GF-D8 (cell line): ENCODE measurements around the gene AHNAK.
"Not testable (repeated sequence)": the region's sequence is repeated elsewhere in the genome, so short reads cannot be mapped to it uniquely, and the experiment has no call there.

ENCODE experiments used
- DNase-seq: peaks from one replicate; lab custom pipeline; 2025; lab: John Stamatoyannopoulos, UW

Gene AHNAK, protein sequence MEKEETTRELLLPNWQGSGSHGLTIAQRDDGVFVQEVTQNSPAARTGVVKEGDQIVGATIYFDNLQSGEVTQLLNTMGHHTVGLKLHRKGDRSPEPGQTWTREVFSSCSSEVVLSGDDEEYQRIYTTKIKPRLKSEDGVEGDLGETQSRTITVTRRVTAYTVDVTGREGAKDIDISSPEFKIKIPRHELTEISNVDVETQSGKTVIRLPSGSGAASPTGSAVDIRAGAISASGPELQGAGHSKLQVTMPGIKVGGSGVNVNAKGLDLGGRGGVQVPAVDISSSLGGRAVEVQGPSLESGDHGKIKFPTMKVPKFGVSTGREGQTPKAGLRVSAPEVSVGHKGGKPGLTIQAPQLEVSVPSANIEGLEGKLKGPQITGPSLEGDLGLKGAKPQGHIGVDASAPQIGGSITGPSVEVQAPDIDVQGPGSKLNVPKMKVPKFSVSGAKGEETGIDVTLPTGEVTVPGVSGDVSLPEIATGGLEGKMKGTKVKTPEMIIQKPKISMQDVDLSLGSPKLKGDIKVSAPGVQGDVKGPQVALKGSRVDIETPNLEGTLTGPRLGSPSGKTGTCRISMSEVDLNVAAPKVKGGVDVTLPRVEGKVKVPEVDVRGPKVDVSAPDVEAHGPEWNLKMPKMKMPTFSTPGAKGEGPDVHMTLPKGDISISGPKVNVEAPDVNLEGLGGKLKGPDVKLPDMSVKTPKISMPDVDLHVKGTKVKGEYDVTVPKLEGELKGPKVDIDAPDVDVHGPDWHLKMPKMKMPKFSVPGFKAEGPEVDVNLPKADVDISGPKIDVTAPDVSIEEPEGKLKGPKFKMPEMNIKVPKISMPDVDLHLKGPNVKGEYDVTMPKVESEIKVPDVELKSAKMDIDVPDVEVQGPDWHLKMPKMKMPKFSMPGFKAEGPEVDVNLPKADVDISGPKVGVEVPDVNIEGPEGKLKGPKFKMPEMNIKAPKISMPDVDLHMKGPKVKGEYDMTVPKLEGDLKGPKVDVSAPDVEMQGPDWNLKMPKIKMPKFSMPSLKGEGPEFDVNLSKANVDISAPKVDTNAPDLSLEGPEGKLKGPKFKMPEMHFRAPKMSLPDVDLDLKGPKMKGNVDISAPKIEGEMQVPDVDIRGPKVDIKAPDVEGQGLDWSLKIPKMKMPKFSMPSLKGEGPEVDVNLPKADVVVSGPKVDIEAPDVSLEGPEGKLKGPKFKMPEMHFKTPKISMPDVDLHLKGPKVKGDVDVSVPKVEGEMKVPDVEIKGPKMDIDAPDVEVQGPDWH (N-terminal part only)

GRCh38 chr11:62546244-62546928 lies at the start of gene AHNAK:
AHNAK (minus strand) TSS chr11:62546806; CDS start chr11:62536098, 10,708 bp downstream.
- peak; percentile 20 for DNase-seq

DNA sequence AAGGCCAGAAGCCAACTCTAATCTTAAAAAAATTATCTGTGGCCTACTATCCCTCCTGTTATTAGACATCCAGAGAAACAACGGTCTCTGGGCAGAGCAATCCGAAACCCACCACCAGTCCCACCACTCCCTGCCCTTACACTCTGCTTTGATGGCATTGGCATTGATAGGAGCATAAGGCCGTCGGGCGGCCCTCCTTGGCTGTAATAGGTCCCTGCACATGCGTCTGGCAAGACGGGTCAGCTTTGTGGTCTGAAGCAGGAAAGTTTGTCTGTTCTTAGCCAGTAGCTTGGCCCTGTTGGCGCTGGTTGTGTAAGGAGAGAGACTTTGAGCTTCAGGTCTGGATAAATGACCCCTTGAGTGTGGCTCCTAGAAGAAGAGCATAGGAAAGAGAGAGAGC lies 48.5 kb upstream of the AHNAK start:
- no peak for DNase-seq

DNA sequence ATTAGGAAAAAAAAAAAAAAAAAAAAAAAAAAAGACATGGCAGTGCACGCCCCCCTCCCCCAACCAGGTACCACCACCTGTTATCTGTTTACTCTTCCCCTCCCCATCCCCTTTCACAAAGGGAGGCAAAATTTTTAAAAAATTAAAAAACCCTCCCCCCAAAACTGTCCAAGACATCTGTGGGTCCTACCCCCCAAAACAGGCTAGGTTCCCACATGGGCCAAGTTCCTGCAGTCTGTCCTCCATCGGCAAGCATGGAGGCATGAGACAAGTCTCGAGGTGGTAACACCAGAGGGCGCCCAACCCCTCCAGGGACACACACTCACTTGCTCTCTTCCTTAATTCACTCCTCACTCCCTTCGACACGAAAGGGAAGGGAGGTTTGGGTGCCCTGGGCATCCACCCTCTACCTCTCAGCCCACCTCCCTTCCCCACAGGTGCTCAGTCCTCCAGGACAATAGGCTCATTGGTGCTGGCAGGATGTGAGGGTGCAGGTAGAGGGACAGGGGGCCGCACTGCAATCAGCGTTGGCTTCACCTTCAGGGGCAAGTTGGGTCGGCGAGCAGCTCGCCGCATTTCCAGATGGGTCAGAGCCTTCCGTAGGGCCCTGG lies 46.9 kb upstream of the AHNAK start:
- DNase-seq, result peak; percentile 61

DNA sequence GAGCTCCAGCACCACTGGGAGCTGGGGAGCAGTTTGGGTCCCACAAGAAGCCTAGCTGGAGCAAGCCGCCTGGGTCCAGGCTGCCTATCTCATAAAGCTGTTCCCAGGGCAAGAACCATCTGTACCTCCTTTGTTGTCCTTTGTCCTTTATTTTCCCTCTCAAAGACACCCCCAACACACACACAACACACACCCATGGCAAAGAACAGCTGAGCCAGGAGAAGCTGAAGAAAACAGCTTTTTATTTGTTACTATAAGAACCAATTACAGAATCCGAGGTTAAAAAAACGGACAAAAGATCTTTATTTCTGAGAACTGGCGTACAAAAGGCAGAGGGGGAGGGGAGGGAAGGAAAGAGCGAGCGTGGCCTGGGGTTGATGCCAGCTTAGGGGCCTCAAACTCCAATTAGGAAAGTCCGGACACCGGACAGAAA lies 46.4 kb upstream of the AHNAK start:
- no peak for DNase-seq

DNA sequence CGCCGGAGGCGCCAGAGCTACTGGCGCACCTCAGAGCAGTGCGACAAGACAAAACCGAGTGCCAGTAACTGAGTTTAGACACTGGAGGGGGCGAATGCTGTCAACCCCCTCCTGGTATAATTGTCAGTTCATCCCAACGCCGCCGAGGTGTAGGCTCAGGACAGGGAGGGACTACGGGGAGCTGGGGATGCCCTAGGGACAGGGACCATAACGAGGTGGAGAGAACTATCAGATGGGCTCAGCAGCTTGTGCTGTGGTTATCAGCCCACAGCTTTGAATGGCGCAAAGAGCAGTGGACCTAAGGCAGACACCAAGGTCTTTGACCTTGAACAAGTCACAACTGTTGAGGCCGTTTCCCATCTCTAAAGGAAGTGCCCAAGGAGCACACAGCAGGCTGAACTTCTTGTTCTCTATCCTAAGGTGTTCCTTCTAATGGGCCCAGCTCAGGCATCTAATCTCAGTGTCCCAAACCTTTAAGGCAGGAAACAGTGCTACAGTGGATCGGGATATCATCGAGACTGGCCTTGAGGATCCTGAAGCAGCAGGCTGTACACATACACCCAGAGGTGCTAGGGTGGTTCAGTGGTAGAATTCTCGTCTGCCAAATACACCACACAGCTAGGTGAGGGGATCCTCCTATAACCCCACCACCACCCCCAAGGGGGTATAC lies 45.7 kb upstream of the AHNAK start:
- DNase-seq, result no peak

GRCh38 chr11:62591448-62592145 lies 45.0 kb upstream of the AHNAK start, which contains the start of gene TUT1:
TUT1 (minus strand) TSS chr11:62591523; CDS start chr11:62591485, 38 bp downstream.
- DNase-seq, result peak; percentile 99

GRCh38 chr11:62588966-62589637 lies 42.5 kb upstream of the AHNAK start:
- DNase-seq, result no peak

DNA sequence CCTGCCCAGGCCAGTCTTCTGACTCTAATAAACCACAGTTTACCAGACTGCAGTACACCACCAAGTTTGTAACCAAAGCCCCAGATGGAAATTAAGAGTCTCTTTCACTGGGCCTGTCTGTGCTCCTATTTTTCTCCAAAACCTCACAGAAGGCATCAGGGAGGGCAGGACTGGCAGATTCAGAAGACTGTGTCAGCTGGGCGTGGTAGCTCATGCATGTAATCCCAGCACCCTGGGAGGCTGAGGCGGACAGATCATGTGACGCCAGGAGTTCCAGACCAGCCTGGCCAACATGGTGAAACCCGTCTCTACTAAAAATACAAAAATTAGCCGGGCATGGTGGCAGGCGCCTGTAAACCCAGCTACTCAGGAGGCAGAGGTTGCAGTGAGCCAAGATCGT lies 38.8 kb upstream of the AHNAK start:
- not testable (repeated sequence) for DNase-seq

DNA sequence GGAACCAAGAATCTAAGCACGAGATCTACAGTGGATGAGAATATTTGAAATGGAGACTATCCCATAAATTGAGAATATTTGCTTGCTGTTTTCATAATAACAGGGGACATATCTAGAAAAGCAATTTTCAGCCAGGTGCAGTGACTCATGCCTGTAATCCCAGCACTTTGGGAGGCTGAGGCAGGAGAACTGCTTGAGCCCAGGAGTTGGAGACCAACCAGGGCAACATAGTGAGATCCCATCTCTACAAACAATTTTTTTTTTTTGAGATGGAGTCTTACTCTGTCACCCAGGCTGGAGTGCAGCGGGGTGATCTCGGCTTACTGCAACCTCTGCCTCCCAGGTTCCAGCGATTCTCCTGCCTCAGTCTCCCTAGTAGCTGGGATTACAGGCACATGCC lies 35.1 kb upstream of the AHNAK start:
- not testable (repeated sequence) for DNase-seq

DNA sequence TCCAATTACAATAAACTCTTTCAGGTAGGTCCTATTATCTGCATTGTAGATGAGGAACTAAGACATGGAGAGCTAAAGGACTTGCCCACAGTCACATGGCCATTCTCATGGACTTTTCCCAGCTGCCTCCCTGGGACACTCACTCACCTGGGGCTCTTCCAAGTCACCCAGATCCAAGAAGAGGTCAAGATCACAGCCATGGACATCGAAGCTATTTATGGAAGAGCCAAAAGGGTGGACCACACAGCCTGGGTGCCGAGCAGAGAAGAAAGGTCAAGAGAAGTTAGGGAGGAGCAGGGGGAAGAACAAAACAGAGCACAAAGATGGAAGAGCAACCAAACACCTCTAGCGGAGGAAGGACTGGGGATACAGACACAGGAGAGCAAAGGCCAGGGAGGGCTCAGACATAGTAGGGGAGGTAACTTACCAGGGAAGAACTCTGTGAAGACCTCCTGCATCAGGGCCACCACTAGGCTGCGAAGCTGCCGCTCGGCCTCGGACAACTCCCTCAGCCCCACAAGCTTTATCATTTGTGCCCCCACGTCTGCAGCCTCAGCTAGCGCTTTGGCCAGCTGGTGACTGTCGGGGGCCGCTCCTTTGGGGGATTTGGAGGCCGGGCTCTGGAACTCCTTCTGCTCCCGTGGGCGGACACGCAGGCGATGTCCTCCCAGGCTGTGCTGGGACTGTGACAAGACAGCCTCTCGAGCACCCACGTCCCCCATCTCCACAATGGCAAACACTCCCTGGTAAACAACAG lies 34.5 kb upstream of the AHNAK start:
- no peak for DNase-seq

GRCh38 chr11:62579252-62579651 lies 32.6 kb upstream of the AHNAK start:
- DNase-seq, result no peak

DNA sequence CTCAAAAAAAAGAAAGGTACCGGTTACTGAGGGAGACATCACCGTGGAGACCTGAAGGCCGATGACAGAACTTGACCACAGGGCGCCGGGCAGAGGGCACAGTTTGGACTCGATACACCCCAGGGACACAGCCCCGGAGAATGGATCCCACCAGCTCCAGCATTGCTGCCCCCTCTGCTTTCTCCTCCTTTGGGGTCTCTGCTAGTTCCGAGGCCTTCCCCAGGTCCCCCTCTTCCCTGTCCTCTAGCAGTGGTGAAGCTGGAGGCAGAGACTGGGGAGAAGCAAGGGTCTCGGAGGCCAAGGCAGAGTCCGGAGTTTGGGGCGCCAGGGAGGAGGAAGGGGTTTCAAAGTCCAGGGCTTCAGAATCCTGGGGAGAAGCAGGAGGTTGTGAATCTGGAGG lies 31.9 kb upstream of the AHNAK start:
- no peak for DNase-seq

DNA sequence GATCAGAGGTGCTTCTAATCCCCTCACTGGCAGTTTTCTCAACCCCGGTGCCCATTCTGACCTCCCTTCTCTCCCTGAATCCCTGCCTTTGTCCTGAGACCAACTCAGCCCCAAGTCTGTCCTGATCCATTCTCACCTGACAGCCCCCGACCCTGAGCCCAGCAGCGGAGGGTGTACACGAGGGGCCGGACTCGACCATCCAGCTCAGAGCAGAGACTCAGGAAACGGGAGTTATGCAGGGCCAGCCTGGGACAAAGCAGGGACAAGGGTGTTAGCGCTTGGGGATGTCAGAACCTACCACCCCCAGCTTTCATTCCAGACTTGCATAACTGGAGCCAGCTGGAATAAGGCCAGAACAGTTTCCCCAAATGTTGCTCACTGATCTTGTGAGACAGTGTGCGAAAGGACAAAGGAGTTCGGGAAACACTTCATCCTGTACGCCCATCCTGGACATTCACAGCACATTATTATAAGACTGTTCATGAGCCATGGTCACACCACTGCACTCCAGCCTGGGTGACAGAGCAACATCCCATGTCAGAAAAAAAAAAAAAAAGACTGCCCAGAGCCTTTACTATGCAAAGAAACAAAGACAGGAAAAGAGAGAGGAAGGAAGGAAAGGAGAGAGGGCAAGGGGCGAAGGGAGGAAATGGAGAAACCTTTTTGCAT lies 30.6 kb upstream of the AHNAK start:
- DNase-seq, result no peak

DNA sequence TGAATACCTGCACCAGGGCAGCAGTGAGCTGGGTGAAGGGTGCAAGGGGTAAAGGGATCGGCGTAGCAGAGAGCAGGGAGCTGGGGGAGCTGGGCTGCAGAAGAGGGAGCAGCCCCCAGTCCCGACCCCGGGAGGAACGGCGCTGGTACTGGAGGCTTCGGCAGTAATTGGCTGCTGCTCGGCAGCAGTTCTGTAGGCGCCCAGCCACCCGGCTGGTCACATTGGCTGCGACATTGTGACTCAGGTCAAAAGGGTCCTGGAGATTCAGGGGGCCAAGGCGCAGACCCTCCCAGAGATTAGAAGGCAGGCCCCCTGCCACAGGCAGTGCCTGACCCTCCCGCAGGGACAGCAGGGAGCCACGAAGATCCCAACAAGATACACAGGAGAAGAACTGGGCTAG lies 29.2 kb upstream of the AHNAK start:
- no peak for DNase-seq

DNA sequence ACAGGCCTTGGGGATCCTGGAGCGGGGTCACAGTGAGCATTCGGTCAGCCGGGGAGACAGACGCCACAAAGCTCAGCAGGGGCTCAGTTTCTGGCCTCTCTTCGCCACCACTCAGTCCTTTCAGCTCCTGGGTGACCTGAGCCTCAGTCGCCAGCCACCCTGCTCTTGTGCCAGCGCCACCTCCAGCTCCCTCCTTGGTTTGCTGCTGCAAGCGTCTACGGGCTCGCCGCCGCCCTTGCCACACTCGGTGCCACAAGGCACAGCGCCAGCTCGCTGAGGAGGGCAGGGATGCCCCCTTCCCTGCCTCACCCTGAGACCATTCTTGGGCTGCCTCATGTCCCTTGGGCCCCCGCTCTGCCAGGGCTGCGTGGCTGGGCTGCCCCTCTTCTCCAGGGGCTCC lies 28.6 kb upstream of the AHNAK start:
- no peak for DNase-seq

DNA sequence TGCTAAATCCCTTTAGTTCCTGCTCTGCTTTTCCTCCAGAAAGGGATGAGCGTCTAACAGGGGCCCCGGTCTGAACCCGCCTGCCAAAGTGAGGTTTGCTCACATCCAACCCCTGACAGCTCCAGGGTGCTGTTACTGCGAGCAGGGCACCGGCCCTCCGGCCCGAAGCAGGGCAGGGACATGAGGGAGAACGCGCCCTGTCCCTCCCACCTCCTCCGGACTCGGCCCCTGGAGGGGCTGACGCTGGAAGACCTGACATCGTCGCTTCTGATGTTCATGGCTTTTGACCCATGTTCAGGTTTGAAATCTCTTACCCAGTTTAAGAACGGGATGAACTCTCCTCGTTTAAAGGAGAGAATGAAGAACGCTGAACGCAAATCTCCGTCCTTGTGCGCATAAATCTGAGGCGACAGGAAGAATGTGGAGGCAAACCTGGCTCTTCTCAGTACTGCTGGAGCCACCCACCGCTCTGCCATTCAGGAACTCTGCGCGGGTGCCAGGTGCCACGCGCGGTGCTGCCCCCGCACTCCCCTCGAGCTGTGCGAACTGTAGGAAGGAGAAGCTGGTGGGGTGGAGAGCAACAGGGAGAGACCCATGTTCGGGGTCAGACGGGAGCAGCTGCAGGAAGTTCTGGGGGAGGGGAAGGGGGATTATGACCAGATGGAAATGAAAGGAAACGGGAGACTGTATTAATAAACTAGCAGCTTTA lies 27.9 kb upstream of the AHNAK start:
- DNase-seq, result no peak
